Omental fat pad (tissue), 4 donors: ENCODE measurements around the gene FNDC5. TPM values are rescaled to one million over a fixed set of nuclear protein-coding genes. Genes with fewer than 3 reads are reported as not detected.
"Not testable (repeated sequence)": the region's sequence is repeated elsewhere in the genome, so short reads cannot be mapped to it uniquely, and the experiment has no call there.

Experiments
- ATAC-seq: fragments of 150-250 bp; one replicate; pipeline ENCODE4 v1.9.1; 2016; ENCODE audit warnings: mild to moderate bottlenecking, moderate library complexity; ENCODE audit not compliant: low FRiP score
- DNase-seq: peaks from one replicate; pipeline ENCODE4 v3.0.0-alpha.2; 2019; ENCODE audit warnings: low spot score
- CTCF ChIP-seq, 3 donors: fragments of 450-650 bp; IDR thresholded peaks; one replicate each; pipeline ENCODE4 v1.5.1; 2016 to 2017; ENCODE audit warnings: antibody characterized with exemption in 3 of 3, mild to moderate bottlenecking in 3 of 3, moderate library complexity in 2 of 3
- total RNA-seq, 4 donors: library from RNA; depleted of rRNA; stranded (reverse); fragments of >200 nt; gene quantifications; one replicate each; pipeline ENCODE4 v1.1.0, GENCODE V29; 2016

The FNDC5 gene
- total RNA-seq, 4 donors from 2014 or later = 0.48 to 3.0 (median 1.6) TPM

- ATAC-seq = no peak
- TF ChIP-seq CTCF (IDR thresholded peaks at IDR 0.05) = no peak
- no peak for DNase-seq
Measured at GRCh38 chr1:32907435-32907834, 36.7 kb upstream of the FNDC5 start.

GRCh38 chr1:32906654-32907053, 35.9 kb upstream of the FNDC5 start:
- no peak for DNase-seq
- no peak for ATAC-seq
- TF ChIP-seq CTCF (IDR thresholded peaks at IDR 0.05) = no peak

GRCh38 chr1:32905588-32905987, 34.9 kb upstream of the FNDC5 start:
- ATAC-seq, DNase-seq: not testable (repeated sequence)

GRCh38 chr1:32904797-32905196, 34.1 kb upstream of the FNDC5 start:
- no peak for DNase-seq
- TF ChIP-seq CTCF (IDR thresholded peaks at IDR 0.05) = no peak
- ATAC-seq = no peak

GRCh38 chr1:32903991-32904785, 33.5 kb upstream of the FNDC5 start:
- TF ChIP-seq CTCF (IDR thresholded peaks at IDR 0.05) = no peak
- DNase-seq (no peak), ATAC-seq (no peak)

GRCh38 chr1:32902535-32902920, 31.8 kb upstream of the FNDC5 start:
- TF ChIP-seq CTCF (IDR thresholded peaks at IDR 0.05) = no peak
- ATAC-seq (no peak), DNase-seq (no peak)

- no peak for DNase-seq
Measured at GRCh38 chr1:32901823-32902534, 31.3 kb upstream of the FNDC5 start.

More at GRCh38 chr1:32901823-32902534, 31.3 kb upstream of the FNDC5 start:
- no peak for ATAC-seq
- no peak for TF ChIP-seq CTCF (IDR thresholded peaks at IDR 0.05)
